PC-3 (cell line): ENCODE measurements around the gene MMP23B. TPM values are rescaled to one million over a fixed set of nuclear protein-coding genes. Genes with fewer than 3 reads are reported as not detected.
"Not testable (repeated sequence)": the region's sequence is repeated elsewhere in the genome, so short reads cannot be mapped to it uniquely, and the experiment has no call there.

Experiments used
- ATAC-seq: fragments of 200-7000 bp; cut with Tn5 transposase; 2 replicates; pipeline ENCODE4 v1.9.1; 2020; ENCODE audit warnings: mild to moderate bottlenecking, moderate library complexity
- BruUV-seq: library from RNA; stranded (reverse); fragments of 400-500 nt; replicated peaks from 2 replicates; lab custom pipeline; 2021; lab: Mats Ljungman, UMichigan
- CTCF ChIA-PET: fragments of 300-600 bp; sonication (Branson Sonifier 250); formaldehyde crosslinking; loops from one replicate; lab custom pipeline; 2022; ENCODE audit warnings: antibody characterized with exemption; lab: Charles Lee
- POLR2A ChIA-PET: fragments of 300-600 bp; sonication (Branson Sonifier 250); formaldehyde crosslinking; loops from one replicate; lab custom pipeline; 2022; ENCODE audit warnings: antibody characterized with exemption; ENCODE audit not compliant: unreplicated experiment; lab: Charles Lee
- DNase-seq: peaks from one replicate; pipeline ENCODE4 v3.0.0-alpha.2; 2015
- H2AFZ ChIP-seq: fragments of 300-600 bp; sonication (generic); 2 replicates; pipeline ENCODE4 v1.6.0; 2016; ENCODE audit warnings: antibody characterized with exemption, low read length
- H3F3A ChIP-seq: fragments of 300-600 bp; sonication (generic); one replicate; pipeline ENCODE4 v1.6.0; 2017; ENCODE audit warnings: antibody characterized with exemption, low read length, control low read depth, mild to moderate bottlenecking; ENCODE audit not compliant: unreplicated experiment
- H3K27ac ChIP-seq: fragments of 300-600 bp; sonication (generic); 2 replicates; pipeline ENCODE4 v1.5.1; 2016; ENCODE audit warnings: mild to moderate bottlenecking, low read length
- H3K27me3 ChIP-seq: fragments of 300-600 bp; sonication (generic); 2 replicates; pipeline ENCODE4 v1.6.1; 2016; ENCODE audit warnings: low read length, mixed read lengths
- H3K36me3 ChIP-seq: fragments of 300-600 bp; sonication (generic); 2 replicates; pipeline ENCODE4 v1.6.1; 2016; ENCODE audit warnings: low read depth, mixed run types, low read length, mixed read lengths
- H3K4me1 ChIP-seq: fragments of 300-600 bp; sonication (generic); 2 replicates; pipeline ENCODE4 v1.5.1; 2016; ENCODE audit warnings: low read length; ENCODE audit not compliant: insufficient read depth
- H3K4me2 ChIP-seq: fragments of 300-600 bp; sonication (generic); 2 replicates; pipeline ENCODE4 v1.6.0; 2016; ENCODE audit warnings: low read length
- H3K4me3 ChIP-seq: fragments of 300-600 bp; sonication (generic); 2 replicates; pipeline ENCODE4 v1.5.1; 2016; ENCODE audit warnings: mild to moderate bottlenecking, low read length, mixed read lengths
- H3K79me2 ChIP-seq: fragments of 300-600 bp; sonication (generic); 2 replicates; pipeline ENCODE4 v1.6.1; 2017; ENCODE audit warnings: low read length, mixed read lengths
- H3K9ac ChIP-seq: fragments of 300-600 bp; sonication (generic); 2 replicates; pipeline ENCODE4 v1.6.0; 2016; ENCODE audit warnings: mild to moderate bottlenecking, low read length
- H3K9me2 ChIP-seq: fragments of 300-600 bp; sonication (generic); replicated peaks from 2 replicates; pipeline ENCODE4 v1.6.1; 2016; ENCODE audit warnings: mixed run types, low read length, mixed read lengths
- H3K9me3 ChIP-seq: fragments of 300-600 bp; sonication (generic); 2 replicates; pipeline ENCODE4 v1.6.1; 2016; ENCODE audit warnings: low read length, mixed read lengths
- H4K20me1 ChIP-seq: fragments of 300-600 bp; sonication (generic); 2 replicates; pipeline ENCODE4 v1.6.1; 2016; ENCODE audit warnings: low read length, mixed read lengths
- EZH2 ChIP-seq: fragments of 300-600 bp; sonication (generic); IDR thresholded peaks from one replicate; pipeline ENCODE4 v1.6.1; 2017; ENCODE audit warnings: antibody characterized with exemption, mild to moderate bottlenecking, low read length; ENCODE audit not compliant: unreplicated experiment
- EZH2phosphoT487 ChIP-seq: fragments of 300-600 bp; sonication (generic); IDR thresholded peaks from 2 replicates; pipeline ENCODE4 v1.6.1; 2018; ENCODE audit warnings: mild to moderate bottlenecking, antibody characterized with exemption, low read length, borderline replicate concordance
- intact Hi-C: fragments of 100-400 bp; cut with micrococcal nuclease; formaldehyde crosslinking; loops from 2 replicates; pipeline ENCODE4 v1.9.0; 2023
- total RNA-seq: library from RNA; depleted of rRNA; stranded (reverse); fragments of >200 nt; gene quantifications from 2 replicates; pipeline ENCODE4 v1.2.3, GENCODE V29; 2014
- TF ChIP-seq, protein P1 (sequence below): fragments of 300-600 bp; sonication (generic); conservative IDR thresholded peaks from 2 replicates; pipeline ENCODE4 v1.5.1; 2017; ENCODE audit warnings: antibody characterized with exemption, low read depth, mild to moderate bottlenecking, low read length

Gene MMP23B
- total RNA-seq, 1 experiment from 2014 or later = 28.4 TPM

DNA sequence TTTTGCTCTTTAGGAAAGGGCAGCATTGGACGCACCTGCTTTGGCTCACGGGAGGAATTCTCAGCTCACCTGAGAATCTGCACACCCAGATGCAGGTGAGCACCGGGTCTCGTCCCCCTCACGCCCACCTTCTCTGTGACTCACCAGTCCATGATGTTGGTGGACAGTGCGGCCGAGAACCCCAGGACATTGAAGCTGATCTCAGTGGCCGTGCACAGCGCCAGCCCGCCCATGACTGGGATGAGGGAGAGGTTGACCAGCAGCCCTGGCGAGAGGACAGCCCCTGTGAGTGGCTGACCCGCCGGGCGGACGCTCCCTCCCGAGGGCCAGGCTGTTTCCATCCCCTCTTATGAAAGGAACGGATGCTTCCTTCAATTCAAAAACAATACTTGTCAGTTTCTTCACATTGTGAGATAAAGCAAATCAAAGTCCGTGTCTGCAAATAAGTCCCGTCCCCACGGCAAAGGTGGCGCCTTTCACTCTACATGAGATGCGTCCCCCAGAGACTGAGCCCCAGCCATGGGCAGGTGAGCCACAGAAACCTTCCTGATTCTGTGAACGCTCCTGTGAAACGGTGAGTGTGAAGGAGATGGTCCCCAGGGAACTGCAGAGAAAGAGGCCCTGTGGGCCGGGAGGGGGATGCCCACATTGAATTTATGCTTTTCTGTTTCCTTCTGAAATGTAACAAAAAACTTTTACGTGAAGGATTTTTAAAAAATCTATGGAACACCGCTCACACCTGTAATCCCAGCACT lies 39.6 kb downstream of the MMP23B start:
- no peak overlapping the region for H2AFZ ChIP-seq
- no peaks in the 10 kb centered on the region for H3K27me3 ChIP-seq
- H3K79me2 ChIP-seq = no peaks in the 10 kb centered on the region
- no peaks in the 10 kb centered on the region for H4K20me1 ChIP-seq
- no TSS peak for BruUV-seq
- ATAC-seq (no peak), DNase-seq (no peak)
- no peak overlapping the region for H3K4me3 ChIP-seq
- H3K9me2 ChIP-seq = no peaks in the 10 kb centered on the region
- ChIA-PET POLR2A (no interaction called here), CTCF (no interaction called here)
- intact Hi-C loops = no loop called here
- H3K36me3 ChIP-seq = peaks cover 9% of the 10 kb centered on the region
- no peak overlapping the region for H3K4me2 ChIP-seq
- H3K4me1 ChIP-seq = no peaks in the 10 kb centered on the region
- H3K9me3 ChIP-seq = no peaks in the 10 kb centered on the region
- H3K9ac ChIP-seq = no peak overlapping the region
- no peaks in the 10 kb centered on the region for H3F3A ChIP-seq
- H3K27ac ChIP-seq = no peak overlapping the region
- TF ChIP-seq EZH2phosphoT487 = no peak
- TF ChIP-seq, protein P1, sequence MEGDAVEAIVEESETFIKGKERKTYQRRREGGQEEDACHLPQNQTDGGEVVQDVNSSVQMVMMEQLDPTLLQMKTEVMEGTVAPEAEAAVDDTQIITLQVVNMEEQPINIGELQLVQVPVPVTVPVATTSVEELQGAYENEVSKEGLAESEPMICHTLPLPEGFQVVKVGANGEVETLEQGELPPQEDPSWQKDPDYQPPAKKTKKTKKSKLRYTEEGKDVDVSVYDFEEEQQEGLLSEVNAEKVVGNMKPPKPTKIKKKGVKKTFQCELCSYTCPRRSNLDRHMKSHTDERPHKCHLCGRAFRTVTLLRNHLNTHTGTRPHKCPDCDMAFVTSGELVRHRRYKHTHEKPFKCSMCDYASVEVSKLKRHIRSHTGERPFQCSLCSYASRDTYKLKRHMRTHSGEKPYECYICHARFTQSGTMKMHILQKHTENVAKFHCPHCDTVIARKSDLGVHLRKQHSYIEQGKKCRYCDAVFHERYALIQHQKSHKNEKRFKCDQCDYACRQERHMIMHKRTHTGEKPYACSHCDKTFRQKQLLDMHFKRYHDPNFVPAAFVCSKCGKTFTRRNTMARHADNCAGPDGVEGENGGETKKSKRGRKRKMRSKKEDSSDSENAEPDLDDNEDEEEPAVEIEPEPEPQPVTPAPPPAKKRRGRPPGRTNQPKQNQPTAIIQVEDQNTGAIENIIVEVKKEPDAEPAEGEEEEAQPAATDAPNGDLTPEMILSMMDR = no peak
- TF ChIP-seq EZH2 = no peak

DNA sequence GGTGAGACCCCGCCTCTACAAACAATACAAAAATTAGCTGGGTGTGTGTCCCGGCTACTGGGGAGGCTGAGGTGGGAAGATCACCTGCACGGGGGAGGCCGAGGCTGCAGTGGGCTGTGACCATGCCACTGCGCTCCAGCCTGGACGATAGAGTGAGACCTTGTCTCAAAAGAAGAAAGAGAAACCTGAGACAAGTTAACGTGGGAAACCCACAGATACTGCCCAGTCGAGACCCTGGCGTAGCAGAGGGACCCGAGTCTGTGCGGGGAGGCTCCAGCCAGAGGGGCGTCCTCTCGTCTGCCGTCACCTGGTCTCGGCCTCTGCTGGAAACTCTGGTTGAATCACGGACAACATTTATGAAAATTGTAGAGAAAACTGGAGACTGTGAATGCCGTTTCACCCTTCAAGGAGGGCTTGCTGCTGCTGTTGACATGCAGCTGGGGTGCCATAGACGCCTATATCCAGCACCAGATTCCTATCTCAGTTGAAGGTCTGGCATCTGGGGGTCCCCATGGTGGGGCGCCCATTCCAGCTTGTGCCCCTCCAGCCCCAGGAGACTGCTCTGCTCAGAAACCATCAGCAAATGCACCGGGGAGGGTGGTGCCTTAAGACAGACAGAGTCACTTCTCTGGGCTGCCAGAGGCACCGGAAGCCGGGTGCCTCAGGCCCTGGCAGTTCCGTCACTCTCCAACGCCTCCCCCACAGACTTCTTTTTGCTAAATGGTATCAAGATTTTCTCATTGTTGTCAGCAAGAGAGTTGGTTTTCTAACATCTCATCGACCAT lies 40.4 kb downstream of the MMP23B start:
- Histone ChIP-seq H2AFZ (no peak overlapping the region), H3K27ac (no peak overlapping the region), H3K79me2 (no peaks in the 10 kb centered on the region), H3K4me1 (no peaks in the 10 kb centered on the region), H3K9me3 (no peaks in the 10 kb centered on the region), H3K4me3 (no peak overlapping the region), H4K20me1 (no peaks in the 10 kb centered on the region), H3K27me3 (no peaks in the 10 kb centered on the region), H3K9me2 (no peaks in the 10 kb centered on the region), H3K36me3 (peaks cover 9% of the 10 kb centered on the region; the same call in 1 of the 2 replicates), H3F3A (no peaks in the 10 kb centered on the region), H3K9ac (no peak overlapping the region), H3K4me2 (no peak overlapping the region)
- DNase-seq (no peak), ATAC-seq (no peak)
- intact Hi-C loops = no loop called here
- TSS peak; percentile 1 for BruUV-seq
- CTCF ChIA-PET = no interaction called here
- TF ChIP-seq, protein P1 = no peak
- TF ChIP-seq EZH2 (no peak), EZH2phosphoT487 (no peak)
- POLR2A ChIA-PET = no interaction called here

DNA sequence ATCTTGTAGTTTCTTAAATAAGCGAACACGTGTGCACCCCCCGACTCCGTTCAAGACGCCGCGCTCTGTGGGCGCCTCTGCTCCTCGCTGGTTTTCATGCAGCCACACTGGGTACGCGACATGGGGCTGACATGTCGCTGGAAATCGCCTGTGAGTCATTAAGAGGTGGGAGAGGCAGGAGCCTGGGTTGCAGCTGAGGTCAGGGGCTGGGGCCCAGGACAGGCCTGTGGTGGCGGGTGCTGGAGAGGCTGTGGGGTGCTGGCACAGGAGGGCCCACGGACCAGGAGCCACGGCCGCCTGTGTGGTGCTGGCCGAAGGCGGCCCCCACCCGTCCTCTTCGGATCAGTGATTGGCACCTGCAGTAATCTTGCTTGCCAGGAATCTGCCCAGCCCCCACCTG lies 42.8 kb downstream of the MMP23B start:
- H3K4me1 ChIP-seq, H4K20me1 ChIP-seq, H3K36me3 ChIP-seq, H3K4me3 ChIP-seq, H3K9ac ChIP-seq, H3K27me3 ChIP-seq, H3F3A ChIP-seq, H3K79me2 ChIP-seq, intact Hi-C loops, H3K9me2 ChIP-seq, POLR2A ChIA-PET, DNase-seq, H2AFZ ChIP-seq, H3K4me2 ChIP-seq, BruUV-seq, H3K9me3 ChIP-seq, CTCF ChIA-PET, H3K27ac ChIP-seq, ATAC-seq: not testable (repeated sequence)

DNA sequence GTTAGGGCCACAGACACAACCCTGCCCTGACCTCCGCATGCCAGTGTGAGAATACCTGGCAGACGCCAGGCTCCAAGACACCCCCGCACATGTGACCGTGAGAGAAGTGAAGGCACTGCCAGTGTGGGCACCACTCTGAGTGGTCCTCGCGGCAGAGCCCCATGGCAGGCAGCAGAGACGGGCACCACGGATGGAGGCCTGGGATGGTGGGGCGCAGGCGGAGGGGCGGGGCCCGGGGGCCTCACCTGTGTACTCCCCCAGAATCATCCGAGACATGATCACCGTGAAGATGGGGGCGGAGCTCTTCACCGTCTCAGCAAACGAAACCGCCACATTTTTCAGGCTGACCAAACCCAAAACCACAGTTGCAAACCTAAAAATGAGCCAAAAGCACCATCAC lies 43.2 kb downstream of the MMP23B start:
- H3K27me3 ChIP-seq, H3K9me3 ChIP-seq, H3K79me2 ChIP-seq, H3K4me1 ChIP-seq, CTCF ChIA-PET, H3K27ac ChIP-seq, DNase-seq, intact Hi-C loops, H2AFZ ChIP-seq, BruUV-seq, H3K9ac ChIP-seq, H3K9me2 ChIP-seq, H3K4me3 ChIP-seq, H3F3A ChIP-seq, H3K36me3 ChIP-seq, POLR2A ChIA-PET, ATAC-seq, H3K4me2 ChIP-seq, H4K20me1 ChIP-seq: not testable (repeated sequence)

DNA sequence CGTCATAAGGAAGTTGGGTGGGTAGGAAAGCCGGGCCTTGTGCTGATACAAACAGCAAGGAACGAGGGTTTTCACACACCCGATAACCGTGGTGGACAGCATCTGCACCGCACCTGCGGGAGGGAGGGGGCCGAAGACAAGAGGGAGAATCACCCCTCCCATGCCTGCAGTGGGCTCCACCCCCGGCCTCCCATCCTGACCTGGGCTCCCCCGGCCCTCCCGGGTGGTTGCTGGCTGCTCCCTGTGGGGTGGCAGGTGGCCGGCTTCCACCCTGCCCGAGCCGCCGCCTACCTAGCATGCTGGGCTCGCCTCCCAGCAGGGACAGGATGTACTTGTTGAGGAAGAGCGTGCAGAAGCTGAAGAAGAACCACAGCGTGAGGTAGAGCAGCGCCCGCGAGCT lies 44.1 kb downstream of the MMP23B start:
- H4K20me1 ChIP-seq, H3K9ac ChIP-seq, POLR2A ChIA-PET, ATAC-seq, H3K4me3 ChIP-seq, H3K27me3 ChIP-seq, H3K9me2 ChIP-seq, BruUV-seq, H2AFZ ChIP-seq, intact Hi-C loops, DNase-seq, H3F3A ChIP-seq, H3K9me3 ChIP-seq, H3K4me2 ChIP-seq, CTCF ChIA-PET, H3K4me1 ChIP-seq, H3K79me2 ChIP-seq, H3K27ac ChIP-seq, H3K36me3 ChIP-seq: not testable (repeated sequence)
